ENCODE results near the gene BORCS6.

GRCh38 chr17:8143581-8144400 is 46.2 kb downstream of the BORCS6 start:
- TF ChIP-seq, protein P1, sequence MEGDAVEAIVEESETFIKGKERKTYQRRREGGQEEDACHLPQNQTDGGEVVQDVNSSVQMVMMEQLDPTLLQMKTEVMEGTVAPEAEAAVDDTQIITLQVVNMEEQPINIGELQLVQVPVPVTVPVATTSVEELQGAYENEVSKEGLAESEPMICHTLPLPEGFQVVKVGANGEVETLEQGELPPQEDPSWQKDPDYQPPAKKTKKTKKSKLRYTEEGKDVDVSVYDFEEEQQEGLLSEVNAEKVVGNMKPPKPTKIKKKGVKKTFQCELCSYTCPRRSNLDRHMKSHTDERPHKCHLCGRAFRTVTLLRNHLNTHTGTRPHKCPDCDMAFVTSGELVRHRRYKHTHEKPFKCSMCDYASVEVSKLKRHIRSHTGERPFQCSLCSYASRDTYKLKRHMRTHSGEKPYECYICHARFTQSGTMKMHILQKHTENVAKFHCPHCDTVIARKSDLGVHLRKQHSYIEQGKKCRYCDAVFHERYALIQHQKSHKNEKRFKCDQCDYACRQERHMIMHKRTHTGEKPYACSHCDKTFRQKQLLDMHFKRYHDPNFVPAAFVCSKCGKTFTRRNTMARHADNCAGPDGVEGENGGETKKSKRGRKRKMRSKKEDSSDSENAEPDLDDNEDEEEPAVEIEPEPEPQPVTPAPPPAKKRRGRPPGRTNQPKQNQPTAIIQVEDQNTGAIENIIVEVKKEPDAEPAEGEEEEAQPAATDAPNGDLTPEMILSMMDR (conservative IDR thresholded peaks at IDR 0.05; ENCODE audit: low read depth, low read length) = no peak
- TF ChIP-seq EZH2 (IDR thresholded peaks at IDR 0.05; ENCODE audit: low read length, unreplicated experiment) = no peak

Measured in PC-3 (cell line).